Kidney (tissue), 14 donors: ENCODE results near the gene ZNF521. TPM values are rescaled to one million over a fixed set of nuclear protein-coding genes. Genes with fewer than 3 reads are reported as not detected.
A peak's percentile ranks its signal among the peaks of the same experiment; 100 is the strongest.

Source experiments
- DNase-seq, 5 donors: peaks; one replicate each; pipeline ENCODE4 v3.0.0-alpha.2; 2013 to 2020
- FAIRE-seq: peaks from 2 replicates; lab custom pipeline; 2012; peaks lifted over from hg19 to GRCh38; lab: Jason Lieb, UNC
- H3K27ac ChIP-seq, 2 donors: one replicate each; pipeline ENCODE4 v1.7.0; 2013; ENCODE audit warnings: low read depth in 2 of 2, low read length in 2 of 2, inconsistent platforms in 1 of 2
- H3K27me3 ChIP-seq: one replicate; pipeline ENCODE4 v1.7.1; 2013; ENCODE audit warnings: low read length, inconsistent platforms; ENCODE audit not compliant: control insufficient read depth, insufficient read depth
- H3K36me3 ChIP-seq, 3 donors: one replicate each; pipeline versions ENCODE4 v1.7.0 to v1.7.1; 2013; ENCODE audit warnings: low read length in 3 of 3, control low read depth in 1 of 3, inconsistent platforms in 1 of 3; ENCODE audit not compliant: insufficient read depth in 3 of 3, control insufficient read depth in 2 of 3
- H3K4me1 ChIP-seq, 3 donors: one replicate each; pipeline versions ENCODE4 v1.7.0 to v1.7.1; 2013; ENCODE audit warnings: low read length in 3 of 3, inconsistent platforms in 1 of 3, low read depth in 1 of 3; ENCODE audit not compliant: control insufficient read depth in 2 of 3, insufficient read depth in 2 of 3
- H3K4me3 ChIP-seq, 3 donors: one replicate each; pipeline versions ENCODE4 v1.7.0 to v1.8.1; 2013; ENCODE audit warnings: low read length in 3 of 3, control low read depth in 1 of 3, inconsistent platforms in 1 of 3
- H3K9ac ChIP-seq, 3 donors: one replicate each; pipeline versions ENCODE4 v1.7.0 to v1.7.1; 2013; ENCODE audit warnings: low read length in 3 of 3, control low read depth in 1 of 3, inconsistent platforms in 1 of 3
- H3K9me3 ChIP-seq, 3 donors: one replicate each; pipeline versions ENCODE4 v1.7.0 to v1.7.1; 2013; ENCODE audit warnings: low read length in 3 of 3, control low read depth in 1 of 3, inconsistent platforms in 1 of 3; ENCODE audit not compliant: control insufficient read depth in 2 of 3, insufficient read depth in 1 of 3
- CTCF ChIP-seq: IDR thresholded peaks from 3 replicates; pipeline ENCODE4 v1.5.1; 2012; ENCODE audit warnings: mild to moderate bottlenecking, moderate library complexity, borderline replicate concordance; ENCODE audit not compliant: insufficient read depth; ENCODE audit errors: extremely low read depth
- intact Hi-C: fragments of 100-400 bp; cut with DNase I; formaldehyde crosslinking; loops from one replicate; pipeline ENCODE4 v1.11.1; 2022
- polyA plus RNA-seq: library from polyadenylated mRNA; stranded (reverse); fragments of 350-450 nt; fragmentation: Illumina TruSeq; extraction: RNeasy Lipid Tissue Mini Kit (QIAGEN cat#74804); gene quantifications from one replicate; pipeline ENCODE4 v1.2.3, GENCODE V29; 2014; ENCODE audit warnings: low read depth, low replicate concordance; ENCODE audit not compliant: insufficient read depth
- total RNA-seq: library from RNA; stranded (reverse); fragmentation: NEBNext Ultra II Directional; extraction: Animal tissue kit (Norgen Biotek cat#: 25700); gene quantifications from one replicate; pipeline ENCODE4 v1.2.1, GENCODE V29; 2021
- donor health status: control.
- donor health status: control.
- donor health status: control.
- donor health status: control.
- donor health status: control.
- donor health status: DM: yes; HTN: yes; CAD: no.
- donor health status: Normal renal cell carcinoma (clear cell type).

The ZNF521 gene
- total and polyA plus RNA-seq, 2 donors from 2014 or later: 1.8 to 18.0 TPM

GRCh38 chr18:25102662-25103061 lies 249.3 kb downstream of the ZNF521 start:
- Histone ChIP-seq H3K9ac (no peak overlapping the region), H3K4me3 (no peak overlapping the region), H3K4me1 (no peaks in the 10 kb centered on the region), H3K36me3 (no peaks in the 10 kb centered on the region), H3K9me3 (no peaks in the 10 kb centered on the region), H3K27me3 (no peaks in the 10 kb centered on the region), H3K27ac (no peak overlapping the region)
- no peak for TF ChIP-seq CTCF
- no peak for FAIRE-seq
- peak in 2 of 5 donors; percentile 52 to 59 for DNase-seq
- intact Hi-C loops: no loop called here

GRCh38 chr18:25100418-25100817 lies 251.5 kb downstream of the ZNF521 start:
- H3K9me3 ChIP-seq: no peaks in the 10 kb centered on the region
- FAIRE-seq (no peak), DNase-seq (no peak)
- H3K27me3 ChIP-seq: no peaks in the 10 kb centered on the region
- H3K27ac ChIP-seq: no peak overlapping the region
- intact Hi-C loops: no loop called here
- no peak for TF ChIP-seq CTCF
- H3K9ac ChIP-seq: no peak overlapping the region
- H3K4me3 ChIP-seq: no peak overlapping the region
- no peaks in the 10 kb centered on the region for H3K36me3 ChIP-seq
- H3K4me1 ChIP-seq: no peaks in the 10 kb centered on the region

- no peak for TF ChIP-seq CTCF
- FAIRE-seq: no peak
- H3K9ac ChIP-seq: no peak overlapping the region
- peak in 1 of 5 donors; percentile 42 for DNase-seq
- no peaks in the 10 kb centered on the region for H3K27me3 ChIP-seq
- no peaks in the 10 kb centered on the region for H3K4me1 ChIP-seq
- H3K27ac ChIP-seq: no peak overlapping the region
- no peaks in the 10 kb centered on the region for H3K9me3 ChIP-seq
- no peaks in the 10 kb centered on the region for H3K36me3 ChIP-seq
- intact Hi-C loops: no loop called here
- no peak overlapping the region for H3K4me3 ChIP-seq
Measured at GRCh38 chr18:25099895-25100294, 252.1 kb downstream of the ZNF521 start.

- DNase-seq (no peak), FAIRE-seq (no peak)
- no peak overlapping the region for H3K9ac ChIP-seq
- no peak for TF ChIP-seq CTCF
- no peaks in the 10 kb centered on the region for H3K4me1 ChIP-seq
- intact Hi-C loops: no loop called here
- no peak overlapping the region for H3K4me3 ChIP-seq
- no peaks in the 10 kb centered on the region for H3K27me3 ChIP-seq
- H3K9me3 ChIP-seq: no peaks in the 10 kb centered on the region
- no peaks in the 10 kb centered on the region for H3K36me3 ChIP-seq
- no peak overlapping the region for H3K27ac ChIP-seq
Measured at GRCh38 chr18:25097569-25098056, 254.4 kb downstream of the ZNF521 start.
